ENCODE data around the gene HLA-DPA1.

GRCh38 chr6:33040157-33040556 is 33.3 kb downstream of the HLA-DPA1 start:
- no peak for TF ChIP-seq CTCF (conservative IDR thresholded peaks at IDR 0.05)
- TF ChIP-seq ZFX (IDR thresholded peaks at IDR 0.05): no peak
